ENCODE measurements around the gene RTCB. TPM values are rescaled to one million over a fixed set of nuclear protein-coding genes. Genes with fewer than 3 reads are reported as not detected.

The RTCB gene
- total and polyA plus RNA-seq, 2 of the 13 experiments (the other 11 are each of a cell fraction or from before 2014, with no cell fraction given), result 108 to 167 TPM

DNA sequence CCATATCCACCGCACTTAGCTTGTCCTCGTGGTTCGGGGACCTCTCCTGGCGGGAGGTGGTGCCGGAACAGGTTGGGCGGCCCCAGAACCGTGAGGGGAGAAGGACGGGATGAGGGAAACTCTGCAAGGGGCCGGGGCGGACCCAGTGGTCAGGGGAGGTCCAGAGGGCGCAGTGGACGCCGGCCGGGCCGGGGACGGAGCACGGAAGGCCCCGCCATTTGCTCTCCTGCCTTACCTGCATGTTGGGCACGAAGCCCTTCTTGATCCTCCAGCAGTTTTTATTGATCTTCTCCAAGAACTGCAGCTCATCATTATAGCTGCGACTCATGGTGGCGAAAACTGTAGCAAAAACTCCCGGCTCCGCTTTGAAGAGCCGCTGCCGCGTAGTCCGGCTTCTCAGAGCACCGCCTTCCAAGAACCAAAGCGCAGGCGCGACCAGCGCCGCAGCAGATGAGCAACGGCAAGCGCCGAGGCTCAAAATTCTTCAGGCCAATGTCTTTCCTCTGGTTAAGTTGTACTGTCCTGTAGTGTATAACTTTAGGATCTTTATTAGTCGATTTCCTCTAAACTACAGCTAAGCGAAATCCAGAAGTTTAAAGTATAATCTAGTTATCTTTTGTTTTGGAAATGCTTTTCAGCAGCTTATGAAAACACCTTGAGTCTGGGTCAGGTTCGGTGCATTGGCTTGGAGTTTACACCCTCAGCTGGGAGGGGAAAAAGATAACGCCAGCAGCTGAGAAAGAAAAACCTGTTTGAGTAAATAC is at the start of gene RTCB (continued):
- TF ChIP-seq ZNF205 (CRISPR knock-in tag; IDR thresholded peaks at IDR 0.05) (no peak; the same call in none of the 2 replicates), TBX2 (CRISPR knock-in tag; IDR thresholded peaks at IDR 0.05; ENCODE audit: borderline replicate concordance) (no peak), MED13 (CRISPR knock-in tag; IDR thresholded peaks at IDR 0.05) (no peak), ZNF549 (CRISPR knock-in tag; IDR thresholded peaks at IDR 0.05) (no peak), SNAPC2 (CRISPR knock-in tag; IDR thresholded peaks at IDR 0.05) (no peak), ZNF331 (CRISPR knock-in tag; IDR thresholded peaks at IDR 0.05) (0 out of 2 replicates have a peak, but pooled peaks have one; percentile 8), SMC3 (IDR thresholded peaks at IDR 0.05; ENCODE audit: low read length) (no peak), JARID2 (CRISPR knock-in tag; IDR thresholded peaks at IDR 0.05; ENCODE audit: insufficient replicate concordance) (no peak), KAT7 (CRISPR knock-in tag; IDR thresholded peaks at IDR 0.05; ENCODE audit: borderline replicate concordance) (peak; percentile 48; the same call in 1 of the 2 replicates), ZNF766 (CRISPR knock-in tag; IDR thresholded peaks at IDR 0.05; ENCODE audit: borderline replicate concordance) (0 out of 2 replicates have a peak, but pooled peaks have one; percentile 71), ZNF883 (CRISPR knock-in tag; IDR thresholded peaks at IDR 0.05; ENCODE audit: not compliant biosample characterization) (peak; percentile 27), KDM3A (CRISPR knock-in tag; IDR thresholded peaks at IDR 0.05; ENCODE audit: low read depth) (no peak; the same call in 1 of the 2 replicates), KLF6 (CRISPR knock-in tag; IDR thresholded peaks at IDR 0.05) (no peak), ZNF282 (IDR thresholded peaks at IDR 0.05; ENCODE audit: partially characterized antibody) (no peak), HIVEP1 (CRISPR knock-in tag; IDR thresholded peaks at IDR 0.05) (no peak), RFX1 (IDR thresholded peaks at IDR 0.05) (no peak), ZNF614 (CRISPR knock-in tag; IDR thresholded peaks at IDR 0.05; ENCODE audit: borderline replicate concordance) (0 out of 2 replicates have a peak, but pooled peaks have one; percentile 15), HMGA1 (CRISPR knock-in tag; conservative IDR thresholded peaks at IDR 0.05) (no peak), ZNF124 (CRISPR knock-in tag; IDR thresholded peaks at IDR 0.05) (no peak), RXRA (CRISPR knock-in tag; IDR thresholded peaks at IDR 0.05) (peak; percentile 33; the same call in 1 of the 2 replicates)
- TF ChIP-seq, protein P1, sequence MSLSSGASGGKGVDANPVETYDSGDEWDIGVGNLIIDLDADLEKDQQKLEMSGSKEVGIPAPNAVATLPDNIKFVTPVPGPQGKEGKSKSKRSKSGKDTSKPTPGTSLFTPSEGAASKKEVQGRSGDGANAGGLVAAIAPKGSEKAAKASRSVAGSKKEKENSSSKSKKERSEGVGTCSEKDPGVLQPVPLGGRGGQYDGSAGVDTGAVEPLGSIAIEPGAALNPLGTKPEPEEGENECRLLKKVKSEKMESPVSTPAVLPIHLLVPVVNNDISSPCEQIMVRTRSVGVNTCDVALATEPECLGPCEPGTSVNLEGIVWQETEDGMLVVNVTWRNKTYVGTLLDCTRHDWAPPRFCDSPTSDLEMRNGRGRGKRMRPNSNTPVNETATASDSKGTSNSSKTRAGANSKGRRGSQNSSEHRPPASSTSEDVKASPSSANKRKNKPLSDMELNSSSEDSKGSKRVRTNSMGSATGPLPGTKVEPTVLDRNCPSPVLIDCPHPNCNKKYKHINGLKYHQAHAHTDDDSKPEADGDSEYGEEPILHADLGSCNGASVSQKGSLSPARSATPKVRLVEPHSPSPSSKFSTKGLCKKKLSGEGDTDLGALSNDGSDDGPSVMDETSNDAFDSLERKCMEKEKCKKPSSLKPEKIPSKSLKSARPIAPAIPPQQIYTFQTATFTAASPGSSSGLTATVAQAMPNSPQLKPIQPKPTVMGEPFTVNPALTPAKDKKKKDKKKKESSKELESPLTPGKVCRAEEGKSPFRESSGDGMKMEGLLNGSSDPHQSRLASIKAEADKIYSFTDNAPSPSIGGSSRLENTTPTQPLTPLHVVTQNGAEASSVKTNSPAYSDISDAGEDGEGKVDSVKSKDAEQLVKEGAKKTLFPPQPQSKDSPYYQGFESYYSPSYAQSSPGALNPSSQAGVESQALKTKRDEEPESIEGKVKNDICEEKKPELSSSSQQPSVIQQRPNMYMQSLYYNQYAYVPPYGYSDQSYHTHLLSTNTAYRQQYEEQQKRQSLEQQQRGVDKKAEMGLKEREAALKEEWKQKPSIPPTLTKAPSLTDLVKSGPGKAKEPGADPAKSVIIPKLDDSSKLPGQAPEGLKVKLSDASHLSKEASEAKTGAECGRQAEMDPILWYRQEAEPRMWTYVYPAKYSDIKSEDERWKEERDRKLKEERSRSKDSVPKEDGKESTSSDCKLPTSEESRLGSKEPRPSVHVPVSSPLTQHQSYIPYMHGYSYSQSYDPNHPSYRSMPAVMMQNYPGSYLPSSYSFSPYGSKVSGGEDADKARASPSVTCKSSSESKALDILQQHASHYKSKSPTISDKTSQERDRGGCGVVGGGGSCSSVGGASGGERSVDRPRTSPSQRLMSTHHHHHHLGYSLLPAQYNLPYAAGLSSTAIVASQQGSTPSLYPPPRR (CRISPR knock-in tag; IDR thresholded peaks at IDR 0.05; ENCODE audit: borderline replicate concordance), result 0 out of 2 replicates have a peak, but pooled peaks have one; percentile 45
- TF ChIP-seq, protein P2, sequence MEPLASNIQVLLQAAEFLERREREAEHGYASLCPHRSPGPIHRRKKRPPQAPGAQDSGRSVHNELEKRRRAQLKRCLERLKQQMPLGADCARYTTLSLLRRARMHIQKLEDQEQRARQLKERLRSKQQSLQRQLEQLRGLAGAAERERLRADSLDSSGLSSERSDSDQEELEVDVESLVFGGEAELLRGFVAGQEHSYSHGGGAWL (CRISPR knock-in tag; IDR thresholded peaks at IDR 0.05), result no peak
- TF ChIP-seq, protein P3, sequence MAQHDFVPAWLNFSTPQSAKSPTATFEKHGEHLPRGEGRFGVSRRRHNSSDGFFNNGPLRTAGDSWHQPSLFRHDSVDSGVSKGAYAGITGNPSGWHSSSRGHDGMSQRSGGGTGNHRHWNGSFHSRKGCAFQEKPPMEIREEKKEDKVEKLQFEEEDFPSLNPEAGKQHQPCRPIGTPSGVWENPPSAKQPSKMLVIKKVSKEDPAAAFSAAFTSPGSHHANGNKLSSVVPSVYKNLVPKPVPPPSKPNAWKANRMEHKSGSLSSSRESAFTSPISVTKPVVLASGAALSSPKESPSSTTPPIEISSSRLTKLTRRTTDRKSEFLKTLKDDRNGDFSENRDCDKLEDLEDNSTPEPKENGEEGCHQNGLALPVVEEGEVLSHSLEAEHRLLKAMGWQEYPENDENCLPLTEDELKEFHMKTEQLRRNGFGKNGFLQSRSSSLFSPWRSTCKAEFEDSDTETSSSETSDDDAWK (CRISPR knock-in tag; IDR thresholded peaks at IDR 0.05), result no peak
- TF ChIP-seq, protein P4, sequence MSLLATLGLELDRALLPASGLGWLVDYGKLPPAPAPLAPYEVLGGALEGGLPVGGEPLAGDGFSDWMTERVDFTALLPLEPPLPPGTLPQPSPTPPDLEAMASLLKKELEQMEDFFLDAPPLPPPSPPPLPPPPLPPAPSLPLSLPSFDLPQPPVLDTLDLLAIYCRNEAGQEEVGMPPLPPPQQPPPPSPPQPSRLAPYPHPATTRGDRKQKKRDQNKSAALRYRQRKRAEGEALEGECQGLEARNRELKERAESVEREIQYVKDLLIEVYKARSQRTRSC (CRISPR knock-in tag; IDR thresholded peaks at IDR 0.05; ENCODE audit: low read depth), result no peak
